Gastrocnemius medialis (tissue), 4 donors: Measurements from ENCODE around the gene ACP6.

Experiments
- POLR2A ChIP-seq, 2 donors: fragments of 450-650 bp; IDR thresholded peaks; one replicate each; pipeline ENCODE4 v1.6.1; 2017; ENCODE audit warnings: antibody characterized with exemption in 2 of 2, mild to moderate bottlenecking in 2 of 2, moderate library complexity in 2 of 2
- TF ChIP-seq, protein P1 (sequence below), 5 experiments: fragments of 450-650 bp in 3 of 5; fragments of 200-600 bp in 2 of 5; sonication (generic) in 2 of 5; IDR thresholded peaks in 4 of 5; conservative IDR thresholded peaks in 1 of 5; 1 replicate in 4 of 5; 2 replicates in 1 of 5; pipeline ENCODE4 v1.5.1; 2016 to 2019; ENCODE audit warnings: antibody characterized with exemption in 5 of 5, mild to moderate bottlenecking in 3 of 5, moderate library complexity in 3 of 5

GRCh38 chr1:147634645-147635044 is 35.7 kb downstream of the ACP6 start:
- TF ChIP-seq, protein P1, sequence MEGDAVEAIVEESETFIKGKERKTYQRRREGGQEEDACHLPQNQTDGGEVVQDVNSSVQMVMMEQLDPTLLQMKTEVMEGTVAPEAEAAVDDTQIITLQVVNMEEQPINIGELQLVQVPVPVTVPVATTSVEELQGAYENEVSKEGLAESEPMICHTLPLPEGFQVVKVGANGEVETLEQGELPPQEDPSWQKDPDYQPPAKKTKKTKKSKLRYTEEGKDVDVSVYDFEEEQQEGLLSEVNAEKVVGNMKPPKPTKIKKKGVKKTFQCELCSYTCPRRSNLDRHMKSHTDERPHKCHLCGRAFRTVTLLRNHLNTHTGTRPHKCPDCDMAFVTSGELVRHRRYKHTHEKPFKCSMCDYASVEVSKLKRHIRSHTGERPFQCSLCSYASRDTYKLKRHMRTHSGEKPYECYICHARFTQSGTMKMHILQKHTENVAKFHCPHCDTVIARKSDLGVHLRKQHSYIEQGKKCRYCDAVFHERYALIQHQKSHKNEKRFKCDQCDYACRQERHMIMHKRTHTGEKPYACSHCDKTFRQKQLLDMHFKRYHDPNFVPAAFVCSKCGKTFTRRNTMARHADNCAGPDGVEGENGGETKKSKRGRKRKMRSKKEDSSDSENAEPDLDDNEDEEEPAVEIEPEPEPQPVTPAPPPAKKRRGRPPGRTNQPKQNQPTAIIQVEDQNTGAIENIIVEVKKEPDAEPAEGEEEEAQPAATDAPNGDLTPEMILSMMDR (IDR thresholded peaks at IDR 0.05 in 4 of 5, conservative IDR thresholded peaks at IDR 0.05 in 1 of 5) = no peak
- TF ChIP-seq POLR2A (IDR thresholded peaks at IDR 0.05) = no peak
